ENCODE measurements around the gene LACTBL1.

LACTBL1 gene

DNA sequence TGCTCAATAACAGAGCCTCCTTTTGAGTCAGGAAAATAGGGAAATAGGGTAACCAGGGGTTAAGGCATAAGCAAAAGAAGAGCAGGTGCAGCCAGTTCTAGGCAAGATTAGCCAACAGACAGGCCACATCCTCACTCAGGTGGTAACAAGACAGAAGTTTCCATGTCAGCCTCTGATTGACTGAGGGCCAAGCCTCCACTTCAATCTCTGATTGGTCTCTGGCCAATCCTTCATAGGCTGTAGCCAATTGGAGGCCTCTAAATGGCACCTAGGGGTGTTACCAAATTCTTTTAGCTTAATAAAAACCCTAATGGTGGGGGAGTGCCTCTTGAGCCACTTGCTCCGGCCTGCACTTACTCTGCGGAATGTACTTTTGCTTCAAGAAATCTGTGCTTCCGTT lies 37.2 kb downstream of the LACTBL1 start:
- no peak for DNase-seq

DNA sequence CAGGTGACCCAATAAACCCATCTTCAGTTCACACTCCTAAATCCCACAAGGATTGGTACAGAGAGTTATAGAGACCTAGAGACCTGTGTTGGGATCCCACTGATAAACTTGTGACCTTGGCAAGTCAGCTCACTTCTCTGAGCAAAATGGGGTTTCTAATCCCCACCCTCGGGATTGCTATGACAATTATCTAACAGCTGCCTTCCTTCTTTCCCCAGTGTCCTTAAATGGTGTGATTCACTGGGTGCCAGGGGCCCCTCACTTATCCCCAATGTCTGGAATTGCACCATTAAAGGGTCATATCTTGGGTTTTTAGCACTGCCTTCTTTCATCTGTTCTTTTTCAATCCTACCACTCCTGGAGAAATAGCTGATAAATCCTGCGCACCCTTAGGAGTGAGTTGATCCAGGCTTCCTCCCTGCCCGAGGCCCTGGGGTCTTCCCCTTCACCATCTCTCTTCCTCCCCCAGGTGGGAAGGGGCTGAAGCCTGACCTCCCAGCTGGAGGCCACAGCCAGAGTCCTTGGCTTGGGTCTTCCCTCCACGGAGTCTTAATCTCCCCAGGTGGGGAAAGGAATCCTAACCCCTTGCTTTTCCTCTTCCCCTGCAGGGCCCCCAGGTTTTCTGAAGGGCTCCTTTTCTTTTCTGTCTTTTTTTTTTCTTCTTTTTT lies 39.7 kb downstream of the LACTBL1 start:
- no peak for DNase-seq

DNA sequence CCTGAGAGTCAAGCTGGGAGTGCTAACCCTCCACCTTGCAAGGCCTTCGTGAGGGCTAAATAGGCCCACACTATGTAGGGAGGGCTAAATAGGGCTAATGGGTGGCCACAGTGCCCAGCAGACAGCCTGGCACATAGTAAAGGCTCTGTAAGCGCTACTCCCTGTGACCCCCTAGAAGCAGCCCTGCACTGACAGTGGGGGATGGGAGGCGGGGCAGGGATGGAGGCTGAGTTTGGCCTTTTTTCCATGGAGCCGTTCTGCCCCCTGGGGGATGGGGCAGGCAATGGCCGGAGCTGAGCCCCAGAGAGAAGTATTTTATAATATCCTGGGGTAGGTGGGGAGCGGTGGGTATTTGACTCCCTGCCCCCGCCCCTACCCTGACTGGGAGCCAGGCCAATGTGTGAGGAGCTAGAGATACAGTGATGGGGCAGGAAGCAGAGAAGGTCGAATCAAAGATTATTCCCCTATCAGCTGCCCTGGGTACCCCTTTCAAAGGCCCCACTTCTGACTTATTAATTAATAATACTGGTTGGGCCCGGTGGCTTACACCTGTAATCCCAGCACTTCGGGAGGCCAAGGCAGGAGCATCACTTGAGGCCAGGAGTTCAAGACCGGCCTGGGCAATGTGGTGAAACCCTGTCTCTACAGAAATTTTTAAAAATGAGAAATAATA lies 42.3 kb downstream of the LACTBL1 start:
- DNase-seq, result no peak

DNA sequence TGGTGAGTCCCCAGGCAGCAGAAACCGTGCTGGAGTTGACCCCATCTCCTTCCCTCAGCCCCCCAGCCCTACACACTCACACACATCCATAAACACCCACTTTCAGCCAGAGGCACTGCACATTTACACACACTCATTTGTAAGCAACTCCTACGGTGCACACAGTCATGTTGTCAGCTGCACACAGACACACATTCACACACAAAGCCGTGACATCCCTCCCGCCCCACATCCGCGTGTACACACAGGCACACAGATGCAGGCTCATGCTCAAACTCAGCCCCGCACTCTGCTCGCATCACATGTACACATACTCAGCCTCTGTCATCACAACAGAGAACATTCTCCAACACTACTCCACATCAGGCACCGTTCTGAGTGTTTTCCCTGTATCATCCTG lies 47.6 kb downstream of the LACTBL1 start:
- DNase-seq, result no peak

DNA sequence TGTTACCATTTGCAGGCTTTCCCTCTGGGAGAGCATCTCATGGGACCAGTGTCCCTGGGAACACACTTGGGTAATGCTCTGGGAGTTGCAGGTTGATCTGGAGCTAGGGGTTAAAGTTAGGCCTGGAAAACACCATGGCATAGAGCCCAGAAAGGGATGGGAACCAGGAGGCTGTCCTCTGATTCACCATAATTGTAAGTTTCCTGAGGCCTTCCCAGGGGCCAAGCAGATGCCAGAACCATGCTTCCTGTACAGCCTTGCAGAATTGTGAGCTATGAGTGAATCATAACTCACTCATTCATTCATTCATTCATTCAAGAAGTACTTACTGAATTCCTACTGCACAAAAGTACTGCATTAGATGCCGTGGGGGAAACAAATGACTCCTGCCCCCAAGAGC lies 50.0 kb downstream of the LACTBL1 start:
- no peak for DNase-seq

DNA sequence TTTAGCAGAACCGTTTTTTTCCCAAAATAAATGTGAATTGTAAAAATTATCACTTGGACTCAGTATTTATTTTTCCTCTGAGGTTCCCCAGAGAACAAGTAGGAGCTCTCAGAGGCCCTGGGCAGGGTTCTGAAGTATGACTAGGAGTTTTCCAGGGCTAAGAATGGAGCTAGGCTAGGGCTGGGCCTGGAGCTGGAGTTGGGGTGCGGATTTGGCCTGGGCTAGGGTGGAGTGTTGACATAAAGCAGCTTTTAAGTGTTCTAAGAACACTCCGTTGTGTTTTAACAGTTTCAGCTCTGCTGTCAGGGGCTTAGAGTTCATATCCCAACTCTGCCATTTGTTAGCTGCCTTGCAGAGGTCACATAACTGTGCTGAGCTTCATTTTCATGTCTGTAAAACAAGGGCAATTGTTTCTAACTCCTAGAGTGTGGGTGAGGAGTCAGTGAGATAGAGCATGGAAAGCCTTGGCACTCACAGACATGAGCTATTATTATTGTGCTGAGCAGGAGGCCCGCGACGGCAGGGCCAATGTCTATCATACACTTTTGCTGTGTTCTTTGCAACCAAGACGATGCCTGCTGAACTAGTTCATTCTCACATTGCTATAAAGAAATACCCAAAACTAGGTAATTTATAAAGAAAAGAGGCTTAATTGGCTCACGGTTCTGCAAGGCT lies 51.1 kb downstream of the LACTBL1 start:
- no peak for DNase-seq

DNA sequence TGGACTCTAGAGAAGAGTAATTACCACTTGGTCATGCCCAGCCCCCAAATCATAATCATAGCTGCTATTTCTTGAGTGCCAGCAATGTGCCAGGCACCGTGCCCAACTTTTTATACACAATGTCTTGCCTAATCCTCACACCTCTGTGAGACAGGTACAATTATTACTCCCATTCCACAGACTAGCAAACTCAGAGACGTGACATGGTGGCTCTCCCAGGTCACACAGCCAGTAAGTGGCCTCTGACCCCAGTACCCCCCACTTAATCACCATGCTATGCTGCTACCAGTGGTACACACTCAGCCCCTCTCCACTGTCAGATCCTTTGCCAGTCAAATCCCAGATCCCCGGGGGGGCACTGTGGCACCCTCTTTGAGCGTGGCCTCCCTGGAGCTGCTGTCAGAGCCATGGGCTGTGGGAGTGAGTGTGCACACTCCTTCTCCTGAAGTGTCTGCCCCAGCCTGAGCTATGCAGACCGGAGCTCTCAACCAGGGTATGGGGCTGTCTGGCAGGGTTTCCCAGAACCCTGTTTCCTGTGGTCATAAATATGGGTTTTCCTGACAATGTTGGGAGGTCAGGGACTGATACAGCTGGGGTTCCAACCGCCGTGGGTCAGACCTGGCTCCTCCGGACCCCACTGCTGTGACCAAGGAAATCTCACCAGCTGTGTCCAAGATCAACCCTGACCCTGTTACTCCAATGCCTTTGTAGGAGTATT lies 51.8 kb downstream of the LACTBL1 start:
- no peak for DNase-seq

DNA sequence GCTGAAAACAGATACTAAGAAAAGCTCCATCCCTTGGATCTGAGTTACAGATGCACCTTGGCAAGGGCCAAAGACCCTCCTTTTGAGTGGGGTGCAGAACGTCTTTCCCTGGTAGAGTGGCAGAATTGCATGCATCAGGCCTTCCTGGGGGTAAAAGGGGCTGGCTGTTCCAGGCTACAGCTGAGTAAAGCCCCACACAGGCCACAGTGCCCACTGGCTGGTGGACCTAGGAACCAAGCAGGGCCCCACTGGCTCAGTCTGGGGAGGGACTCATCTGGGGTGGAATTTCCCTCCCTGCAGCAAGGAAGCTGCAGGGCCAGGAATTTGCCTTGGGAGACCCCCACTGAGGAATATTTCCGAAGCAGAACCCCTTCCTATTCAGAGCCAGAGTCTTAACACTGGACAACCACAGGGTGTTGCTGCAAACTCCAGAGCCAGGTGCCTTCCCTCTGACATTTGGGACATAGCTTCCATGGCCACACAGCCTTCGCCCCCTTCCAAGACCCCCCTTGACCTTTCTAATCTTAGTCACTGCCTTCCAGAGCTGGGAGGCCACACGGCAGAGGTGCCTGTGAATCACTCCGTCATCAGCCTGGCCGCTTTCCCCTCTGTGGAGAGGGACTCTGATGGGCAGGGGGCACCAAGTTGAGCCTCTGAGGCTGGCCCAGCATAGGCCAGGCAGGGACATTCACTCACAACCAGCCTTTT lies 52.5 kb downstream of the LACTBL1 start:
- no peak for DNase-seq

DNA sequence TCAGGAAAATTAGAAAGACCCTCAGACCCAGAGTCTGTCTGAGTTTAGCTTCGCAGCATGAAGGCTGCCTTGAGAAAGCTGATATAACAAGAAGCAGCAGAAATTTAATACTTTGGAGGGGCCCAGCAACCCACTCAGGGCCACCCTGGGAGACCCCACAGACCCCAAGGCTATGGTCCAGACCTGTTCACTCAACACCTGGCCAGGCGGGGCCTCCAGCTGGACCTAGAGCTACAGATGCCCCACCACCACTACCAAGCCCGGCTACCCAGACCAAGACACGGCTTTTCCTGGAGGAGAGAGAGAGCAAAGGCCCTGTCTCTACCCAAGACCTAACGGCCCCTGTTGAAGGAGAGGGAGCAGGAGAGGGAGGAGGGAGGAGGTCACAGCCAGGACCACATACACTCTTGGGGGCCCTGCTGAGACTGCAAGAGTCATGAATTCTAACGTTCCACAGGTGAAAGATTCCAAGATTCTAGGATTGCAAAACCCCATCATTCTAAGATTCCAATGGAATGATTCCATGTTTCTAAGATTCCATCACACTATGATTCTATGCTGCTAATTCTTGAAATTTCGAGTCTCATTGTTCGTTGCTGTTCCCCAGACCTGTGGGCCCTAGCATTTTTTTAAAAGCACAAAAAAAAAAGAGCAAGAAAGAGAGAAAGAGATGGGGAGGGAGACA lies 53.2 kb downstream of the LACTBL1 start:
- no peak for DNase-seq

DNA sequence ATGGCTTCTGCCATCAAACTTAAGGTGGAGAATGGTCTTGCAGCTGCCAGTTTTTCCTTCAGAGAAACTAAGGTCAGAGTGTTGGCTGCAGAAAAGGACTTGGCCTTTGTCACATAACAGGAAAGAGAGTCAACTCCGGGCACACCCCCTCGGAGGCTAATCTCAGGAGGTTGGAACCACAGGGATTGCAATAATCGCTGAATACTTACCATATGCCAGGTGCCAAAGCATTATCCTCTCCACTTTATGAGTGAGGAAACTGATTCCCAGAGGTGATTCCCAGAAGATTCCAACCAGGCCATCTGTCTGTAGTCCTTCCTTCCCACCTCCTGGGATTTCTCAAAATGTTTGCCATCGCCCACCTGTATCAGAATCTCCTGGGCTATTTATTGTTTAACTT lies 54.0 kb downstream of the LACTBL1 start:
- no peak for DNase-seq

DNA sequence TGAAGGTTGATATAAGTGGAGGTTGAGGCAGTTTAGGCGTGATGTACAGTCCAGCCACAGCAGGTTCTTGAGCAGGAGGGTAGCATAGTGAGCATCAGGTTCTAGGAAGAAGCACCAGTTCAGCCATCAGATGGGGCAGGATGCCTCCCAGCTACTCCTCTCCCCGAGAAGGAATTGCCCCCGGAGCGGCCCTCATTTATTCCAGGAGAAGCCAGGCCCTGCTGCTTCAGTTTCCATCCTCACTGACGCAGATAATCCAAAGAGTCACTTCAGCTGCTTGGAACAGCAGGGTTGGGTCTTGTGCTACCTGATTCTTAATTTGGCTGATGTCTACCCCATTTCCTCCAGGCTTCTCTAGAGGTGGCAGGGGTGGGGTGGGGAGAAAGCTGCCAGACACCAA lies 54.7 kb downstream of the LACTBL1 start:
- no peak for DNase-seq

DNA sequence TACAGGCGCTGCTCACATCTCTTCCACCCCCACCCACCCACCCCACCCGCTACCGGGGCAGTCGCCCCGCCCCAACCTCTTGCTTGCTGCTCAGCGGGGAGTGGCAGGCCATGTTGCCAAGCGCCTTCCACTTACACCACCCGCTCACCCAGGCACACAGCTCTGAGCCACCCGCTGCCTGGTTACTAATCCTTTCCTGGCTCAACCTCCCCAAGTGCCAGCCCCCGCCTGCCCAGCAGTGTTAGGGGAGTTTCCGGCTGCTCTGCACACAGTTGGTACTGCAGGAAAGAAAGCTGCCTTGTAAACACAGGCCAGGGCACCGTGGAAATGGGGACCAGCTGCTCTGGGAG lies 56.2 kb downstream of the LACTBL1 start:
- DNase-seq, result no peak

DNA sequence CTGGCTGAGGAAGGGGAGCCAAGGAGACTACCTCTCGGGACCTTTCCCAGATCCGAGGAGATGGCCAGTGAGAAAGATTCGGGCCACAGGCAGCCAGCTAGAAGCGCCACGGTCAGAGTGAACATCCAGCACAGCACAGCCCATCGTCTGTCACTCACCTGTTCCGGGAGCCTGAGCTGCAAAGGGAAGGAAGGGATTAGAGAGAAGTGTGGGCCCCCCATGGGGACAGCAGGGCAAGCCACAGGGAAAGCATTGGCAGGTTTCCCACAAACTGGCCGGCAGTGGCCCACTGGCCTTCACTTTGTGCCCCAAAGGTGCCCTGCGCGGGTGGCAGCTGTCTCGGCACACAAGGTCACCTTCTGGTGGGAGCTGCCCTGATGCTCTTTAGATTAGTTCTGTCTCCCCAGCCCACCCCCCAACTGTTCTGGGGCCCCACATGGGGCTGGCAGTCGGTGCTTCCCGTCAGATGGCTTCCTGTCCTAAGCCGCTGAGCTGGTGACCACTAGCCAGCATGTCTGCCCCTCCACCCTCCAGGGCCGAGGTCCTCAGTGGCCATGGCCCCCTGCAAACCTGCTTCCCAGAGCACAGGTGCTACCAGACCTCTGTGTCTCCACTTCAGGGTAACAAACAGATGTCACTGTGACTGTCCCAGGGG lies 56.7 kb downstream of the LACTBL1 start:
- DNase-seq, result no peak

DNA sequence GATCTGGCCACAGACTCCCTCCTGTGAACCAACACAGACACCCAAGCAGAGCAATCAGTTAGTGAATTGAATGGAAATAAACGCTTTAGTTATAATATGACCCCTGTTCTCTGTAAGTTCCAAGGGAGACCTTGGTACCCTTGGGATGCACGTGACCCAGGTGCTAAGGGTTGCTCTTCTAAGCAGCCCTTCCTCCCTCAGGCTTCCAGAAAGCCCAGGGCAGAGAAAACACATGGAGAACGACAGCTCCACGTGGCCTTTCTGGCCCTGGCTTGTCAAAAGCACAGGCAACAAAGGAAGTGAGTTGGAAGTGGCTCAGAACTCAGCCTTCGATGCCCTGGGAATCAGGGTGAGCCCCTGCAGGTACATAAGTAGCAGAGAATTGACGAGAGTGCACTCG lies 57.4 kb downstream of the LACTBL1 start:
- no peak for DNase-seq

DNA sequence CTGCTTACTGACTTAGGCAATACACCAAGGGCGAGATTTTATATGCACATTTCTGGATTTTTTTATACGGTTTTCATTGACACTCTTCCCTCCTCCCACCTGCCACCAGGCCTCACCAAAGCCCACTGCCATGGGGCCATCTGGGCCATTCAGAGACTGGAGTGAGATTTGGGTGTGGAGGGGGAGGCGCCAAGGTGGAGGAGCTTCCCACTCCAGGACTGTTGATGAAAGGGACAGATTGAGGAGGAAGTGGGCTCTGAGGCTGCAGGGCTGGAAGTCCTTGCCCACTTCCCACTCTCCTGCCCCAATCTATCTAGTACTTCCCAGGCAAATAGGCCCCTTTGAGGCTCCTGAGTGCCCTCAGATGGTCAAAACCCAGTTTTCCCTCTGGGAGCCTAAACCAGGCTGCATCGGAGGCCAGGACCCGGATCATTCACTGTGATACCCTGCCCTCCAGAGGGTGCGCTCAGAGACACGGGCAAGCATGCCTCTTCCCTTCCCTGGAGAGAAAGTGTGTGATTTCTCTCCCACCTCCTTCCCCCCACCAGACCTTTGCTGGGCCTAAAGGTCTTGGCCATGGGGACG lies 57.9 kb downstream of the LACTBL1 start:
- no peak for DNase-seq

DNA sequence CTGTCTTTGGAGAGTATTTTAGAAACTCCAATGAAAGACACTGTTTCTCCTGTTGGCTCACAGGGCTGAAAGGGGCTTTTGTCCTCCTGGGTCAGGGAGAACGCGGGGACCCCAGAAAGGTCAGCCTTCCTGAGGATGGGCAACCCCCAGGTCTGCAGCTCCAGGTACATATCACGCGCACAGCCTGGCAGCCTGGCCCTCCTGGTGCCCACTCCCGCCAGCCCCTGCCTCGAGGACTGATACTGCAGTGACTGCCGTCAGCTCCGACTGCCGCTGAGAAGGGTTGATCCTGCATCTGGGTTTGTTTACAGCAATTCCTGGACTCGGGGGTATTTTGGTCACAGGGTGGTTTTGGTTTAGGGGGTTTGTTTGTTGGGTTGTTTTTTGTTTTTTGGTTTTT lies 58.5 kb downstream of the LACTBL1 start:
- no peak for DNase-seq

DNA sequence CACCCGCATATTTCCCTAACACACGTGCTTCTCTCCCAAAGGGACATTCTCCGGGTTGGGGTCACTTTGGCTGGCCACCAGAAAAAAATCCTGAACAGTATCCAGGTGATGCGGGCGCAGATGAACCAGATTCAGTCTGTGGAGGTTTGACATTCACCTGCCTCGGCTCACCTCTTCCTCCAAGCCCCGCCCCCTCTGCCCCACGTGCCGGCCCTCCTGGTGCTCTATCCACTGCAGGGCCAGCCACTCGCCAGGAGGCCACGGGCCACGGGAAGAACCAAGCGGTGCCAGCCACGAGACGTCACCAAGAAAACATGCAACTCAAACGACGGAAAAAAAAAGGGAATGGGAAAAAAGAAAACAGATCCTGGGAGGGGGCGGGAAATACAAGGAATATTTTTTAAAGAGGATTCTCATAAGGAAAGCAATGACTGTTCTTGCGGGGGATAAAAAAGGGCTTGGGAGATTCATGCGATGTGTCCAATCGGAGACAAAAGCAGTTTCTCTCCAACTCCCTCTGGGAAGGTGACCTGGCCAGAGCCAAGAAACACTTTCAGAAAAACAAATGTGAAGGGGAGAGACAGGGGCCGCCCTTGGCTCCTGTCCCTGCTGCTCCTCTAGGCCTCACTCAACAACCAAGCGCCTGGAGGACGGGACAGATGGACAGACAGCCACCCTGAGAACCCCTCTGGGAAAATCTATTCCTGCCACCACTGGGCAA lies 59.1 kb downstream of the LACTBL1 start:
- DNase-seq, result no peak

DNA sequence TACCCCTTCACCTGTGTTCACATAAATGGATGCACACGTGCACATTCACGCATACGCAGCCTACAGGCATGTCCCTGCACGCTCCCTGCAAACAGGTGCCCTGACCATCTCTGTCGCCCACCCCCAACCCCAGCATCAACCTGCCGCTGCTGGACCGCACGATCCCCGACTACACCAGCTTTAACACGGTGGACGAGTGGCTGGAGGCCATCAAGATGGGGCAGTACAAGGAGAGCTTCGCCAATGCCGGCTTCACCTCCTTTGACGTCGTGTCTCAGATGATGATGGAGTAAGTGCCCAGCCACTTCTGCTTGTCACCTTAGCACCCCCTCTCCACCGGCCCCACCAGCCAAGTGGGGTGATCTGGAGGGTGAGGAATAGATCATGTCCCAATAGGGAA lies 60.4 kb downstream of the LACTBL1 start:
- DNase-seq, result no peak

DNA sequence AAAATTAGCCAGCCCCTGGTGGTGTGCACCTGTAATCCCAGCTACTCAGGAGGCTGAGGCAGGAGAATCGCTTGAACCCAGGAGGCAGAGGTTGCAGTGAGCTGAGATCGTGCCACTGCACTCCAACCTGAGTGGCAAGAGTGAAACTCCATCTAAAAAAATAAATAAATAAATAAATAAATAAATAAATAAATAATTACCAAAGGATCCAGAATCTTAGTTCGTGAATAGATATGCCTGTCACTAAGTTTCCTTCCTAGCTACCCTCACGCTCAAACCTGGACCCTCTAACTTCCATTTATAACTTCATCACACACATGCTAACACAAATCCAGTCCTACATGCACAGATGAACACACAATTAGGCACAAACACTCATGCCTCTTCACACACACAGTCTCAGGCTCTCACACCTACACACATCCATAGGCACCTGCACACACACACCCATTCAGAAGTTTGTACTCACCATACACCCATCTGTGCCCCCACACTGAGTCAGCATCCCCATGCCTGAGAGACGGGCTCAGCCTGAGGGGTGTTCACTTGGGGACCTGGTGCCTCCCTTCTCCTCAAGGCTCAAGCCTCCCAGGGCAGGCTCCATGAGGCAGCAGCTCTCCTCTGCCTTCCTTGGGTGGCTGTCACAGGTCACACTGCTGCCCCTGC lies 61.5 kb downstream of the LACTBL1 start:
- no peak for DNase-seq

DNA sequence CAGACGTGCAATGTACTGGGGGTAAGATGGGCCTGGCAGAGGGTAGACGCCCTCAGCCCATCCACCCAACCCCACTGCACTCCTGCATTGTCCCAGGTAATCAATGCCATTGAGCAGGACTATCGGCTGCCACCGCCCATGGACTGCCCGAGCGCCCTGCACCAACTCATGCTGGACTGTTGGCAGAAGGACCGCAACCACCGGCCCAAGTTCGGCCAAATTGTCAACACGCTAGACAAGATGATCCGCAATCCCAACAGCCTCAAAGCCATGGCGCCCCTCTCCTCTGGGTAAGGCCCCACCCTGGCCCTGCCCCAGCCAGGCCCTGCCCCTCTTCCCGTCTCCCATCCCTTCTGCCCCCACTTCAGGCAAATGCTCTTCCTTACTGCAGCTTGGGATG lies 62.4 kb downstream of the LACTBL1 start:
- DNase-seq, result no peak
